ENCODE data around the gene ACAT2.
"Not testable (repeated sequence)": the region's sequence is repeated elsewhere in the genome, so short reads cannot be mapped to it uniquely, and the experiment has no call there.

ACAT2 gene

GRCh38 chr6:159729598-159730331 lies 32.1 kb upstream of the ACAT2 start:
- no peak for DNase-seq (ENCODE audit: insufficient read length, low spot score)
- peak; percentile 91 for FAIRE-seq

GRCh38 chr6:159730332-159730676 lies 31.5 kb upstream of the ACAT2 start:
- no peak for DNase-seq (ENCODE audit: insufficient read length, low spot score)
- FAIRE-seq: peak; percentile 54

- not testable (repeated sequence) for FAIRE-seq; DNase-seq (ENCODE audit: insufficient read length, low spot score)
These were observed 29.3 kb upstream of the ACAT2 start for GRCh38 chr6:159732550-159732949.

GRCh38 chr6:159733395-159733794 lies 28.4 kb upstream of the ACAT2 start:
- FAIRE-seq; DNase-seq (ENCODE audit: insufficient read length, low spot score): not testable (repeated sequence)

GRCh38 chr6:159736908-159737307 lies 24.9 kb upstream of the ACAT2 start:
- no peak for DNase-seq (ENCODE audit: insufficient read length, low spot score)
- FAIRE-seq: no peak

GRCh38 chr6:159739341-159739740 lies 22.5 kb upstream of the ACAT2 start:
- FAIRE-seq: peak; percentile 64
- DNase-seq (ENCODE audit: insufficient read length, low spot score): no peak

GRCh38 chr6:159742165-159742564 lies 19.7 kb upstream of the ACAT2 start:
- FAIRE-seq (no peak), DNase-seq (ENCODE audit: insufficient read length, low spot score) (no peak)

- DNase-seq (ENCODE audit: insufficient read length, low spot score) (no peak), FAIRE-seq (no peak)
These were observed 16.8 kb upstream of the ACAT2 start for GRCh38 chr6:159745081-159745480.

- no peak for FAIRE-seq
- DNase-seq (ENCODE audit: insufficient read length, low spot score): no peak
These were observed 15.1 kb upstream of the ACAT2 start for GRCh38 chr6:159746759-159747158.

GRCh38 chr6:159748127-159748526 lies 13.7 kb upstream of the ACAT2 start:
- not testable (repeated sequence) for FAIRE-seq; DNase-seq (ENCODE audit: insufficient read length, low spot score)

GRCh38 chr6:159751448-159751847 lies 10.4 kb upstream of the ACAT2 start:
- no peak for FAIRE-seq
- DNase-seq (ENCODE audit: insufficient read length, low spot score): no peak

GRCh38 chr6:159753081-159753872 lies 8.6 kb upstream of the ACAT2 start:
- DNase-seq (ENCODE audit: insufficient read length, low spot score): no peak
- no peak for FAIRE-seq

- DNase-seq (ENCODE audit: insufficient read length, low spot score) (no peak), FAIRE-seq (no peak)
These were observed 7.4 kb upstream of the ACAT2 start for GRCh38 chr6:159754401-159754800.

GRCh38 chr6:159754959-159755914 lies 6.6 kb upstream of the ACAT2 start:
- FAIRE-seq: no peak
- no peak for DNase-seq (ENCODE audit: insufficient read length, low spot score)

GRCh38 chr6:159756508-159756907 lies 5.3 kb upstream of the ACAT2 start:
- no peak for DNase-seq (ENCODE audit: insufficient read length, low spot score)
- FAIRE-seq: no peak

GRCh38 chr6:159758031-159759001 lies 3.5 kb upstream of the ACAT2 start:
- FAIRE-seq: no peak
- DNase-seq (ENCODE audit: insufficient read length, low spot score): no peak

- no peak for FAIRE-seq
- DNase-seq (ENCODE audit: insufficient read length, low spot score): no peak
These were observed 2.2 kb upstream of the ACAT2 start for GRCh38 chr6:159759645-159760044.

- FAIRE-seq: no peak
- no peak for DNase-seq (ENCODE audit: insufficient read length, low spot score)
These were observed 1.2 kb upstream of the ACAT2 start for GRCh38 chr6:159760602-159761057.

GRCh38 chr6:159761129-159761872 lies 544 bp upstream of the ACAT2 start:
- DNase-seq (ENCODE audit: insufficient read length, low spot score): peak; percentile 10
- FAIRE-seq: no peak
